Measurements from ENCODE around the gene ANKRD27. TPM values are rescaled to one million over a fixed set of nuclear protein-coding genes. Genes with fewer than 3 reads are reported as not detected.
A peak's percentile ranks its signal among the peaks of the same experiment; 100 is the strongest.
"Not testable (repeated sequence)": the region's sequence is repeated elsewhere in the genome, so short reads cannot be mapped to it uniquely, and the experiment has no call there.

ANKRD27 gene
- total RNA-seq, 4 donors from 2014 or later: 1.8 to 36.2 (median 22.7) TPM

DNA sequence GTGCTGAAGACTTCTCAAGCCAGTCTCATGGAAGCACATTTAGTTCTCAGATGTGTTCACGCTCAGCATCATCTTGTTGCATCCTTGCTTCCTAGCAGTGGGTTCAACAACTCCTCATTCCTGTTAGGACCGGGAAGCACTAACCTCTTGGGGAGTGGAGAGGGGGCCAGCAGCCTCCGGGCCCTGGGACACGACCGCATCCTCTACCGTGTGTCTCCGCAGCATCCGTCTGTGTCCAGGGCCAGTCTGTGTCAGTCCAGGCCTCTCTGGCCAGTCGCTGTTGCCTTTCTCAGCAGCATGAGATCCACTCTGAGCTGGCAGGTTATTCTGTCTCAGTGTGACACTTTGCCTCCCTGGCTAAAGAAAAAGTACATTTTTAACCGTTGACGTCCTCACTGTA is 77.0 kb downstream of the ANKRD27 start:
- DNase-seq: no peak
- Histone ChIP-seq H3K4me1 (no peaks in the 10 kb centered on the region), H3K27me3 (no peaks in the 10 kb centered on the region), H3K4me3 (no peak overlapping the region), H3K9me3 (no peaks in the 10 kb centered on the region), H3K36me3 (no peaks in the 10 kb centered on the region), H3K27ac (no peak overlapping the region)
- TF ChIP-seq, protein P1, sequence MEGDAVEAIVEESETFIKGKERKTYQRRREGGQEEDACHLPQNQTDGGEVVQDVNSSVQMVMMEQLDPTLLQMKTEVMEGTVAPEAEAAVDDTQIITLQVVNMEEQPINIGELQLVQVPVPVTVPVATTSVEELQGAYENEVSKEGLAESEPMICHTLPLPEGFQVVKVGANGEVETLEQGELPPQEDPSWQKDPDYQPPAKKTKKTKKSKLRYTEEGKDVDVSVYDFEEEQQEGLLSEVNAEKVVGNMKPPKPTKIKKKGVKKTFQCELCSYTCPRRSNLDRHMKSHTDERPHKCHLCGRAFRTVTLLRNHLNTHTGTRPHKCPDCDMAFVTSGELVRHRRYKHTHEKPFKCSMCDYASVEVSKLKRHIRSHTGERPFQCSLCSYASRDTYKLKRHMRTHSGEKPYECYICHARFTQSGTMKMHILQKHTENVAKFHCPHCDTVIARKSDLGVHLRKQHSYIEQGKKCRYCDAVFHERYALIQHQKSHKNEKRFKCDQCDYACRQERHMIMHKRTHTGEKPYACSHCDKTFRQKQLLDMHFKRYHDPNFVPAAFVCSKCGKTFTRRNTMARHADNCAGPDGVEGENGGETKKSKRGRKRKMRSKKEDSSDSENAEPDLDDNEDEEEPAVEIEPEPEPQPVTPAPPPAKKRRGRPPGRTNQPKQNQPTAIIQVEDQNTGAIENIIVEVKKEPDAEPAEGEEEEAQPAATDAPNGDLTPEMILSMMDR (IDR thresholded peaks at IDR 0.05): no peak
- TF ChIP-seq POLR2A (IDR thresholded peaks at IDR 0.05): no peak
- intact Hi-C loops (cut with DNase I; ENCODE audit: low total_unique reads): no loop called here

DNA sequence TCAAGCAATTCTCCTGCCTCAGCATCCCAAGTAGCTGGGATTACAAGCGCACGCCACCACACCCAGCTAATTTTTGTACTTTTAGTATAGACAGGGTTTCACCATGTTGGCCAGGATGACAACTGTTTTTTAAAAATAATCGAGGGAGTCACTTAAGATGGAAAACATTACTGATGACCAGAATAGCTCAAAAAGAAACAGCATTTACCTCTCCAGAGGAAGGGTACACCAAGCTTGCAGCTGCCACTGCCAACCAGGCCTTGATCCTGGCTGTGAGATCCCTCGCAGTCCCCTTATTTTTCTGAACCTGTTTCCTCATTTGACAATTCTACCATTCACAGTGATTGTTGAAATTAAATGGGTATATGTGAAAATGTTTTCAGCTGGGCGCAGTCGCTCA is 79.5 kb downstream of the ANKRD27 start:
- DNase-seq: no peak
- TF ChIP-seq, protein P1 (IDR thresholded peaks at IDR 0.05): no peak
- TF ChIP-seq POLR2A (IDR thresholded peaks at IDR 0.05): no peak
- no peaks in the 10 kb centered on the region for H3K36me3 ChIP-seq
- no peak overlapping the region for H3K4me3 ChIP-seq
- no peaks in the 10 kb centered on the region for H3K27me3 ChIP-seq
- H3K27ac ChIP-seq: no peak overlapping the region
- intact Hi-C loops (cut with DNase I; ENCODE audit: low total_unique reads): no loop called here
- no peaks in the 10 kb centered on the region for H3K4me1 ChIP-seq
- H3K9me3 ChIP-seq: no peaks in the 10 kb centered on the region

DNA sequence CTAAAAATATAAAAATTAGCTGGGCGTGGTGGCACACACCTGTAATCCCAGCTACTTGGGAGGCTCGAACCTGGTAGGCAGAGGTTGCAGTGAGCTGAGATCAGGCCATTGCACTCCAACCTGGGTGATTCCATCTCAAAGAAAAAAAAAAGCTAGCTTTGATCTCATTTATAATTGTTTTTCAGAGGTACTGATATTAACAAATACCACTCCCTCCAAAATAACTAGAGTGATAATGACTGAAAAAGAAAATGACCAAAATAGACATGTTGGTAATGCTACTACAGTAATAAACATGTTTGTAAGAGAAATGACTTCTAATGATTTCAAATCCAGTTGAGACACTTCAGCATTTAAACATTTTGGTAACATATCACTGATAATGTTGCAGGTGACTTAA is 81.0 kb downstream of the ANKRD27 start:
- intact Hi-C loops (cut with DNase I; ENCODE audit: low total_unique reads): no loop called here
- Histone ChIP-seq H3K27me3 (no peaks in the 10 kb centered on the region), H3K27ac (no peak overlapping the region), H3K9me3 (no peaks in the 10 kb centered on the region), H3K36me3 (no peaks in the 10 kb centered on the region), H3K4me3 (no peak overlapping the region), H3K4me1 (no peaks in the 10 kb centered on the region)
- TF ChIP-seq, protein P1 (IDR thresholded peaks at IDR 0.05): no peak
- TF ChIP-seq POLR2A (IDR thresholded peaks at IDR 0.05): no peak
- DNase-seq: no peak

DNA sequence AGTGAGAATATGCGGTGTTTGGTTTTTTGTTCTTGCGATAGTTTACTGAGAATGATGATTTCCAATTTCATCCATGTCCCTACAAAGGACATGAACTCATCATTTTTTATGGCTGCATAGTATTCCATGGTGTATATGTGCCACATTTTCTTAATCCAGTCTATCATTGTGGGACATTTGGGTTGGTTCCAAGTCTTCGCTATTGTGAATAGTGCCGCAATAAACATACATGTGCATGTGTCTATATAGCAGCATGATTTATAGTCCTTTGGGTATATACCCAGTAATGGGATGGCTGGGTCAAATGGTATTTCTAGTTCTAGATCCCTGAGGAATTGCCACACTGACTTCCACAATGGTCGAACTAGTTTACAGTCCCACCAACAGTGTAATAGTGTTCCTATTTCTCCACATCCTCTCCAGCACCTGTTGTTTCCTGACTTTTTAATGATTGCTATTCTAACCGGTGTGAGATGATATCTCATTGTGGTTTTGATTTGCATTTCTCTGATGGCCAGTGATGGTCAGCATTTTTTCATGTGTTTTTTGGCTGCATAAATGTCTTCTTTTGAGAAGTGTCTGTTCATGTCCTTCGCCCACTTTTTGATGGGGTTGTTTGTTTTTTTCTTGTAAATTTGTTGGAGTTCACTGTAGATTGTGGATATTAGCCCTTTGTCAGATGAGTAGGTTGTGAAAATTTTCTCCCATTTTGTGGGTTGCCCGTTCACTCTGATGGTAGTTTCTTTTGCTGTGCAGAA is 87.1 kb downstream of the ANKRD27 start:
- intact Hi-C loops (cut with DNase I; ENCODE audit: low total_unique reads); H3K4me3 ChIP-seq; DNase-seq; H3K36me3 ChIP-seq; H3K27me3 ChIP-seq; H3K4me1 ChIP-seq; H3K27ac ChIP-seq; H3K9me3 ChIP-seq: not testable (repeated sequence)

DNA sequence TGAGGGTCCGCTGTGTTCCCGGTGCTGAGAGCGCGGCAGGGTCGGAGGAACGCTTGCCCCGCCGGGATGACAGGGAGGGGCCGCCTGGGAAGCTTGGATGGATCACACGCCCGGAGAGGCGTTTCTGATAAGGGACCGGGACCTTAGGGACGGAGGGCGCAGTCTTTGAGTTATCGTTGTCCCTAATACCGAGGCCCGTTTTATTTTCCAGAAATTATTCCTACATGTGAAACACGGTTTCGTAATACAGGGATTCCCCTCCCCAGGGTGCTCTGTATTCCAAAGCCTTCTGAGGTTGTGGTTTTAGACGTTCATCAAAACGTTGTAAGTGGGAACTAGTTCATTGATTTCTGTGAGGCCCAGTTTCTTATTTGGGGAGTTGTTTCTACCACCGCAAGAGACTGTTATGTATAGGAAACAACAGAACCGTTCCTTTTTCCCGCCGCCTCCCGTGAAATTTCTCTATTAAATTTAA is 93.2 kb downstream of the ANKRD27 start:
- DNase-seq: peak in 1 of 2 donors; percentile 28
- peak overlapping the region; percentile 62 to 87 for H3K4me3 ChIP-seq
- H3K4me1 ChIP-seq: peaks cover 0 to 9% of the 10 kb centered on the region in 2 donors
- H3K27me3 ChIP-seq: no peaks in the 10 kb centered on the region
- H3K27ac ChIP-seq: peak overlapping the region; percentile 67 to 85
- no peak for TF ChIP-seq POLR2A (IDR thresholded peaks at IDR 0.05)
- TF ChIP-seq, protein P1 (IDR thresholded peaks at IDR 0.05): no peak
- H3K36me3 ChIP-seq: no peaks in the 10 kb centered on the region
- intact Hi-C loops (cut with DNase I; ENCODE audit: low total_unique reads): no loop called here
- H3K9me3 ChIP-seq: no peaks in the 10 kb centered on the region
